Endothelial cell of umbilical vein (primary cell): ENCODE results near the gene CMTM3. TPM values are rescaled to one million over a fixed set of nuclear protein-coding genes. Genes with fewer than 3 reads are reported as not detected.

Experiments
- BruUV-seq: library from RNA; stranded (reverse); fragments of 400-500 nt; replicated peaks from 2 replicates; lab custom pipeline; 2021; lab: Mats Ljungman, UMichigan
- CTCF ChIA-PET: fragments of 300-600, 350-600 bp; sonication (Branson Sonifier 250); formaldehyde crosslinking; loops from one replicate; lab custom pipeline; 2021; ENCODE audit warnings: antibody characterized with exemption, inconsistent platforms; lab: Charles Lee
- POLR2A ChIA-PET: fragments of 300-600, 350-600 bp; sonication (Branson Sonifier 250); formaldehyde crosslinking; loops from one replicate; lab custom pipeline; 2021; ENCODE audit warnings: antibody characterized with exemption, inconsistent platforms; lab: Charles Lee
- DNase-seq: peaks from one replicate; pipeline ENCODE4 v3.0.0-alpha.2; 2011; ENCODE audit warnings: low read depth, low spot score
- FAIRE-seq: peaks from 2 replicates; lab custom pipeline; 2011; peaks lifted over from hg19 to GRCh38; lab: Jason Lieb, UNC
- H2AFZ ChIP-seq: 2 replicates; pipeline ENCODE4 v1.6.0; 2012; ENCODE audit warnings: low read depth, low read length, control low read depth, inconsistent platforms
- H3K27ac ChIP-seq: 2 replicates; pipeline ENCODE4 v1.5.1; 2011; ENCODE audit warnings: low read depth, mild to moderate bottlenecking, control low read depth, low read length, moderate library complexity; ENCODE audit not compliant: insufficient read depth
- H3K27me3 ChIP-seq, 2 experiments: 2 replicates each; pipeline versions ENCODE4 v1.6.0 to v1.6.1; 2011; ENCODE audit warnings: low read length in 2 of 2, mixed read lengths in 1 of 2; ENCODE audit not compliant: control insufficient read depth in 2 of 2, insufficient read depth in 2 of 2
- H3K36me3 ChIP-seq, 2 experiments: 2 replicates in 1 of 2; 3 replicates in 1 of 2; pipeline ENCODE4 v1.5.1; 2011; ENCODE audit warnings: low read length in 2 of 2, mild to moderate bottlenecking in 1 of 2, moderate library complexity in 1 of 2; ENCODE audit not compliant: control insufficient read depth in 2 of 2, insufficient read depth in 2 of 2; ENCODE audit errors: extremely low read depth in 1 of 2
- H3K4me1 ChIP-seq: 3 replicates; pipeline ENCODE4 v1.5.1; 2011; ENCODE audit warnings: mild to moderate bottlenecking, low read length; ENCODE audit not compliant: control insufficient read depth, insufficient read depth; ENCODE audit errors: extremely low read depth
- H3K4me2 ChIP-seq: 2 replicates; pipeline ENCODE4 v1.6.1; 2011; ENCODE audit warnings: low read length, control low read depth, mixed read lengths; ENCODE audit not compliant: insufficient read depth
- H3K4me3 ChIP-seq, 3 experiments: fragments of 200-600 bp in 1 of 3; sonication (generic), shearing (Covaris generic) in 1 of 3; replicated peaks in 1 of 3; 2 replicates each; pipeline ENCODE4 v1.5.1; 2011 to 2016; ENCODE audit warnings: control low read depth in 3 of 3, low read length in 3 of 3, mild to moderate bottlenecking in 2 of 3, inconsistent platforms in 1 of 3, low read depth in 1 of 3, moderate library complexity in 1 of 3; ENCODE audit not compliant: insufficient read depth in 1 of 3
- H3K79me2 ChIP-seq: 2 replicates; pipeline ENCODE4 v1.6.0; 2012; ENCODE audit warnings: low read length, inconsistent platforms; ENCODE audit not compliant: control insufficient read depth, insufficient read depth
- H3K9ac ChIP-seq: replicated peaks from 2 replicates; pipeline ENCODE3; 2011; ENCODE audit warnings: low read length, control low read depth; ENCODE audit not compliant: insufficient read depth; ENCODE audit errors: extremely low read depth
- H3K9me1 ChIP-seq: replicated peaks from 3 replicates; pipeline ENCODE4 v1.6.0; 2011; ENCODE audit warnings: mild to moderate bottlenecking, low read length; ENCODE audit not compliant: control insufficient read depth, insufficient read depth; ENCODE audit errors: extremely low read depth
- H3K9me3 ChIP-seq: replicated peaks from 2 replicates; pipeline ENCODE4 v1.5.1; 2012; ENCODE audit warnings: low read length, inconsistent platforms; ENCODE audit not compliant: control insufficient read depth, insufficient read depth
- H4K20me1 ChIP-seq: replicated peaks from 2 replicates; pipeline ENCODE3; 2011; ENCODE audit warnings: mild to moderate bottlenecking, low read length; ENCODE audit not compliant: control insufficient read depth, insufficient read depth; ENCODE audit errors: extremely low read depth
- CTCF ChIP-seq, 2 donors: IDR thresholded peaks; 1 replicate in 1 of 2; 2 replicates in 1 of 2; pipeline ENCODE4 v1.5.1; 2011; ENCODE audit warnings: low read length in 2 of 2, mild to moderate bottlenecking in 2 of 2, moderate library complexity in 2 of 2, control low read depth in 1 of 2, inconsistent platforms in 1 of 2, low read depth in 1 of 2; ENCODE audit not compliant: insufficient read depth in 1 of 2; ENCODE audit errors: extremely low read depth in 1 of 2
- EZH2 ChIP-seq: IDR thresholded peaks from 2 replicates; pipeline ENCODE4 v1.6.1; 2012; ENCODE audit warnings: borderline replicate concordance, low read depth, mild to moderate bottlenecking, moderate library complexity, low read length, inconsistent platforms; ENCODE audit not compliant: severe bottlenecking
- FOS ChIP-seq: IDR thresholded peaks from 2 replicates; pipeline ENCODE4 v1.6.1; 2011; ENCODE audit warnings: mild to moderate bottlenecking, low read length, moderate library complexity, borderline replicate concordance; ENCODE audit not compliant: insufficient read depth
- GATA2 ChIP-seq: IDR thresholded peaks from 2 replicates; pipeline ENCODE4 v1.7.0; 2011; ENCODE audit warnings: low read depth, mild to moderate bottlenecking, moderate library complexity, mixed read lengths, low read length; ENCODE audit not compliant: insufficient read length, insufficient read depth
- JUN ChIP-seq: IDR thresholded peaks from 2 replicates; pipeline ENCODE4 v1.6.1; 2011; ENCODE audit warnings: borderline replicate concordance, low read depth; ENCODE audit not compliant: insufficient read length, insufficient read depth
- MAX ChIP-seq: IDR thresholded peaks from 2 replicates; pipeline ENCODE4 v1.6.1; 2011; ENCODE audit not compliant: insufficient read depth, insufficient read length
- MYC ChIP-seq: IDR thresholded peaks from one replicate; pipeline ENCODE4 v1.6.1; 2011; ENCODE audit warnings: mild to moderate bottlenecking, low read depth, low read length
- POLR2A ChIP-seq: IDR thresholded peaks from 2 replicates; pipeline ENCODE4 v1.6.1; 2012; ENCODE audit warnings: low read depth, mild to moderate bottlenecking, control low read depth, low read length
- POLR2AphosphoS5 ChIP-seq: IDR thresholded peaks from 2 replicates; pipeline ENCODE4 v1.6.1; 2012; ENCODE audit warnings: low read depth, mild to moderate bottlenecking, control low read depth, low read length, moderate library complexity; ENCODE audit not compliant: insufficient read depth
- dilution Hi-C: fragments of 300-500 bp; cut with MboI; formaldehyde crosslinking; loops from one replicate; pipeline ENCODE4 v1.15.0; 2019; ENCODE audit warnings: low sequenced_read_pairs; ENCODE audit not compliant: extremely low pct_ligation_motif_present
- intact Hi-C: fragments of 100-400 bp; cut with micrococcal nuclease; formaldehyde crosslinking; loops from one replicate; pipeline ENCODE4 v1.10.0; 2022
- polyA plus RNA-seq, 4 experiments: library from polyadenylated mRNA; depleted of rRNA in 3 of 4; stranded (reverse) in 3 of 4; unstranded in 1 of 4; fragments of >200 nt; gene quantifications; 2 replicates each; pipeline versions ENCODE4 v1.2.1 to v1.2.3, GENCODE V29; 2011 to 2012; ENCODE audit warnings: missing spikeins in 1 of 4
- total RNA-seq: library from RNA; stranded (reverse); gene quantifications from 2 replicates; pipeline ENCODE4 v1.2.3, GENCODE V29; 2021

The CMTM3 gene
- total and polyA plus RNA-seq, 2 donors (not counting 3 experiments of a cell fraction or from before 2014, with no cell fraction given): 83.6 to 86.2 TPM

GRCh38 chr16:66658143-66658859 lies 53.8 kb downstream of the CMTM3 start:
- H3K79me2 ChIP-seq: no peaks in the 10 kb centered on the region
- intact Hi-C loops: no loop called here
- TF ChIP-seq POLR2AphosphoS5 (no peak), MYC (no peak), MAX (no peak), CTCF (IDR thresholded peaks at IDR 0.05; ENCODE audit: extremely low read depth in 1 of 2, insufficient read depth in 1 of 2, low read depth in 1 of 2, low read length in 2 of 2) (no peak), GATA2 (no peak), FOS (no peak), JUN (no peak), POLR2A (no peak), EZH2 (no peak)
- H3K9ac ChIP-seq: no peak overlapping the region
- dilution Hi-C loops: no loop called here
- H3K9me1 ChIP-seq: no peaks in the 10 kb centered on the region
- H3K9me3 ChIP-seq: no peaks in the 10 kb centered on the region
- no peak overlapping the region for H3K27ac ChIP-seq
- no peaks in the 10 kb centered on the region for H3K36me3 ChIP-seq
- no peak overlapping the region for H3K4me3 ChIP-seq
- H2AFZ ChIP-seq: no peak overlapping the region
- POLR2A ChIA-PET: no interaction called here
- no peaks in the 10 kb centered on the region for H3K27me3 ChIP-seq
- CTCF ChIA-PET: interaction anchor here (0.7 to 1.9 kb wide), 4 partner anchors 8 to 210 kb away, joined by 3 to 8 read pairs (median 5); no protein-coding TSS in a partner anchor
- no peaks in the 10 kb centered on the region for H4K20me1 ChIP-seq
- no peak for DNase-seq
- H3K4me2 ChIP-seq: no peak overlapping the region
- FAIRE-seq: no peak
- BruUV-seq: no TSS peak
- H3K4me1 ChIP-seq: peaks cover 25% of the 10 kb centered on the region
